ENCODE results near the gene SPO11.

DNA sequence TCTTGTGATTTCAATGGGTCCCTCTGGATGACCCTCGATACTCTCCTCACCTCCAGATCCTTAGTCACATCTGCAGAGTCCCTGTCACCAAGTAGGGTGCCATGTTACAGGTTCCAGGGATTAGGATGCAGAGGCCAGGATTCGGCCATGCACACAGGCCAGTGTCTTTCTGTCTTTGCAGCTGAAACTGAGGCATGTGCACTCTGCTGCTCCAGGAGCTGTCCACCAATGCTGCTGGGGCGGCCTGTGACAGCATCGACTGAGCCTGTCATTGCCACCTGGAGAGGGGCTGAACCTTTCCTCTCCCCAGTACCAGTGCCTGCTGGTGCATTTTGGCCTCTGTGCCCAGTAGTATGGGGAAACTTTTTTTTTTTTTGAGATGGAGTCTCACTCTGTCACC is 57.2 kb downstream of the SPO11 start:
- TF ChIP-seq, protein P1, sequence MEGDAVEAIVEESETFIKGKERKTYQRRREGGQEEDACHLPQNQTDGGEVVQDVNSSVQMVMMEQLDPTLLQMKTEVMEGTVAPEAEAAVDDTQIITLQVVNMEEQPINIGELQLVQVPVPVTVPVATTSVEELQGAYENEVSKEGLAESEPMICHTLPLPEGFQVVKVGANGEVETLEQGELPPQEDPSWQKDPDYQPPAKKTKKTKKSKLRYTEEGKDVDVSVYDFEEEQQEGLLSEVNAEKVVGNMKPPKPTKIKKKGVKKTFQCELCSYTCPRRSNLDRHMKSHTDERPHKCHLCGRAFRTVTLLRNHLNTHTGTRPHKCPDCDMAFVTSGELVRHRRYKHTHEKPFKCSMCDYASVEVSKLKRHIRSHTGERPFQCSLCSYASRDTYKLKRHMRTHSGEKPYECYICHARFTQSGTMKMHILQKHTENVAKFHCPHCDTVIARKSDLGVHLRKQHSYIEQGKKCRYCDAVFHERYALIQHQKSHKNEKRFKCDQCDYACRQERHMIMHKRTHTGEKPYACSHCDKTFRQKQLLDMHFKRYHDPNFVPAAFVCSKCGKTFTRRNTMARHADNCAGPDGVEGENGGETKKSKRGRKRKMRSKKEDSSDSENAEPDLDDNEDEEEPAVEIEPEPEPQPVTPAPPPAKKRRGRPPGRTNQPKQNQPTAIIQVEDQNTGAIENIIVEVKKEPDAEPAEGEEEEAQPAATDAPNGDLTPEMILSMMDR (conservative IDR thresholded peaks at IDR 0.05 in 1 of 2, IDR thresholded peaks at IDR 0.05 in 1 of 2; ENCODE audit: extremely low read depth in 1 of 2, insufficient read depth in 1 of 2, low read depth in 1 of 2, low read length in 2 of 2): no peak
- TF ChIP-seq EZH2 (IDR thresholded peaks at IDR 0.05; ENCODE audit: borderline replicate concordance, low read length): no peak

All from mammary epithelial cell (primary cell).